ENCODE measurements around the gene FKBP1A. TPM values are rescaled to one million over a fixed set of nuclear protein-coding genes. Genes with fewer than 3 reads are reported as not detected.
A peak's percentile ranks its signal among the peaks of the same experiment; 100 is the strongest.

Gene FKBP1A
- total and polyA plus RNA-seq, 2 of the 4 experiments (the other 2 are of a cell fraction), result 120 to 528 TPM

GRCh38 chr20:1440024-1440423 is 47.2 kb upstream of the FKBP1A start:
- no peaks in the 10 kb centered on the region for H3K79me1 ChIP-seq (ENCODE audit: low read depth in 1 of 2, low read length in 2 of 2)
- POLR2A ChIA-PET (ENCODE audit: unreplicated experiment), result no interaction called here

More at GRCh38 chr20:1440024-1440423, 47.2 kb upstream of the FKBP1A start:
- Histone ChIP-seq H4K8ac (ENCODE audit: low read depth in 2 of 2, low read length in 2 of 2) (no peak overlapping the region), H3K27me3 (ENCODE audit: control insufficient read depth, insufficient read depth, low read length) (no peaks in the 10 kb centered on the region), H4K20me1 (ENCODE audit: insufficient read depth, low read length) (no peaks in the 10 kb centered on the region), H3K36me3 (ENCODE audit: control insufficient read depth, insufficient read depth, low read length) (peaks cover 34% of the 10 kb centered on the region), H2AK5ac (ENCODE audit: low read depth, low read length) (no peak overlapping the region), H2BK20ac (ENCODE audit: low read depth, low read length) (no peak overlapping the region), H2BK120ac (ENCODE audit: low read depth, low read length) (no peak overlapping the region), H2AFZ (replicated peaks; ENCODE audit: low read length, poor library complexity) (no peak overlapping the region), H3K18ac (ENCODE audit: low read depth, low read length) (no peak overlapping the region), H3K27ac (ENCODE audit: insufficient read depth, low read length) (no peak overlapping the region), H3K9me3 (ENCODE audit: control insufficient read depth, insufficient read depth, low read length) (no peaks in the 10 kb centered on the region), H4K91ac (ENCODE audit: insufficient read depth, low read depth, low read length) (no peak overlapping the region), H2BK5ac (ENCODE audit: low read depth, low read length, poor library complexity, severe bottlenecking) (no peak overlapping the region), H3K4me1 (ENCODE audit: control insufficient read depth, insufficient read depth, low read length) (no peaks in the 10 kb centered on the region), H3K23ac (ENCODE audit: low read depth, low read length) (no peak overlapping the region), H4K5ac (ENCODE audit: low read depth, low read length) (no peak overlapping the region), H2AK9ac (replicated peaks; ENCODE audit: low read depth, low read length, poor library complexity) (peak overlapping the region; percentile 11), H3K9ac (ENCODE audit: low read depth, low read length) (no peak overlapping the region), H3K56ac (ENCODE audit: extremely low read depth, insufficient read depth, low read length) (no peak overlapping the region), H3K14ac (replicated peaks; ENCODE audit: low read depth, low read length) (no peak overlapping the region), H3K4ac (ENCODE audit: low read depth, low read length) (no peak overlapping the region), H2BK15ac (ENCODE audit: low read depth, low read length) (no peak overlapping the region), H3K9me1 (ENCODE audit: insufficient read depth, low read length) (peaks cover 6% of the 10 kb centered on the region; the same call in 1 of the 2 replicates), H3K4me3 (ENCODE audit: insufficient read depth, low read depth, low read length) (no peak overlapping the region), H3K4me2 (ENCODE audit: low read depth, low read length) (no peak overlapping the region)
- in situ Hi-C loops (cut with MboI; ENCODE audit: low sequenced_read_pairs) (loop anchor here (5.0 to 10.0 kb wide), 2 partner anchors 128 to 315 kb away; no protein-coding TSS in a partner anchor), dilution Hi-C loops (cut with HindIII; ENCODE audit: low sequenced_read_pairs, unreplicated experiment) (no loop called here), intact Hi-C loops (cut with micrococcal nuclease) (no loop called here)
- ATAC-seq (ENCODE audit: low read depth) (peak; percentile 36; the same call in 1 of the 2 replicates), DNase-seq (peak; percentile 12)
- CTCF ChIA-PET, result no interaction called here
- peak; percentile 28; the same call in 1 of the 2 replicates for TF ChIP-seq RAD21 (IDR thresholded peaks at IDR 0.05; ENCODE audit: low read length)
- TF ChIP-seq CTCF (conservative IDR thresholded peaks at IDR 0.05; ENCODE audit: low read depth, low read length), result peak; percentile 46
- no peak for TF ChIP-seq MAFK (IDR thresholded peaks at IDR 0.05; ENCODE audit: low read depth, low read length)
- TF ChIP-seq ELK1 (IDR thresholded peaks at IDR 0.05; ENCODE audit: borderline replicate concordance, low read depth, low read length), result no peak
- peak; percentile 32 for TF ChIP-seq SMC3 (IDR thresholded peaks at IDR 0.05; ENCODE audit: low read depth, low read length)
- TF ChIP-seq MAZ (IDR thresholded peaks at IDR 0.05; ENCODE audit: borderline replicate concordance, low read depth, low read length), result no peak
- TF ChIP-seq MXI1 (IDR thresholded peaks at IDR 0.05; ENCODE audit: borderline replicate concordance, low read depth, low read length), result no peak
- TF ChIP-seq RFX5 (IDR thresholded peaks at IDR 0.05; ENCODE audit: low read depth, low read length), result no peak
- WGBS, 2 experiments (ENCODE audit: extremely low coverage in 2 of 2, insufficient read length in 1 of 2), result 43% methylated on average over 1 of the region's 6 CpGs; no CpG with 5 or more reads in 1 of the 2 experiments
- no TSS peak for BruUV-seq (replicated peaks)
